ENCODE measurements around the gene MRPL55. TPM values are rescaled to one million over a fixed set of nuclear protein-coding genes. Genes with fewer than 3 reads are reported as not detected.

MRPL55 gene
- total RNA-seq, 1 experiment from 2014 or later = 85.4 TPM

DNA sequence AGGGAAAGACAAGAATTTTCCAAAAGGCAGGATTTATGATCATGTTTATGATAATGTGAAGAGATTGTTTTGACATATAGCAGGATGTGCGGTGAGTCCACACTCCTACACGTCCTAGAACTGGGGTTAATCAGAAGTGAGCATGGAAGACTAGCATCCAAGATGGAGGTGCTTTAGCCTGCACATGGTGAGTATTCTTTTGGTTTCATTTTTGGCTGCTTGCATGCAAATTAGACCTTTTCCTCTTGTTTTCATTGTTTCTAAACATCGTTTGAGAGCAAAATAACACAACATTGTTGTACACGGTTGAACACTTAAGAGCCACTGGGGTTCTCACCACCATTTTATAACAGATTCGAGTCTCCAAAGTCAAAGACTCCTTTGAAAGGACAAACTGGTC is 16.1 kb upstream of the MRPL55 start:
- Mint-ChIP-seq H3K27me3 (ENCODE audit: insufficient read depth, unreplicated experiment) (no peaks in the 10 kb centered on the region), H3K27ac (ENCODE audit: low read depth, unreplicated experiment) (no peak overlapping the region), H3K4me1 (ENCODE audit: insufficient read depth, unreplicated experiment) (no peaks in the 10 kb centered on the region), H3K4me3 (ENCODE audit: unreplicated experiment) (no peak overlapping the region), H3K36me3 (ENCODE audit: insufficient read depth, unreplicated experiment) (no peaks in the 10 kb centered on the region), H3K9me3 (ENCODE audit: unreplicated experiment) (no peaks in the 10 kb centered on the region)
- ChIA-PET CTCF (interaction anchor here (0.6 to 2.6 kb wide), 5 partner anchors 11 to 126 kb away, joined by 3 to 11 read pairs (median 6); no protein-coding TSS in a partner anchor), POLR2A (interaction anchor here (0.6 to 1.5 kb wide), 3 partner anchors 15 to 562 kb away, joined by 3 to 4 read pairs (median 4); partner anchors contain the start of genes GUK1 and WNT9A)
- no TSS peak for BruUV-seq (replicated peaks)
- TF ChIP-seq, protein P1, sequence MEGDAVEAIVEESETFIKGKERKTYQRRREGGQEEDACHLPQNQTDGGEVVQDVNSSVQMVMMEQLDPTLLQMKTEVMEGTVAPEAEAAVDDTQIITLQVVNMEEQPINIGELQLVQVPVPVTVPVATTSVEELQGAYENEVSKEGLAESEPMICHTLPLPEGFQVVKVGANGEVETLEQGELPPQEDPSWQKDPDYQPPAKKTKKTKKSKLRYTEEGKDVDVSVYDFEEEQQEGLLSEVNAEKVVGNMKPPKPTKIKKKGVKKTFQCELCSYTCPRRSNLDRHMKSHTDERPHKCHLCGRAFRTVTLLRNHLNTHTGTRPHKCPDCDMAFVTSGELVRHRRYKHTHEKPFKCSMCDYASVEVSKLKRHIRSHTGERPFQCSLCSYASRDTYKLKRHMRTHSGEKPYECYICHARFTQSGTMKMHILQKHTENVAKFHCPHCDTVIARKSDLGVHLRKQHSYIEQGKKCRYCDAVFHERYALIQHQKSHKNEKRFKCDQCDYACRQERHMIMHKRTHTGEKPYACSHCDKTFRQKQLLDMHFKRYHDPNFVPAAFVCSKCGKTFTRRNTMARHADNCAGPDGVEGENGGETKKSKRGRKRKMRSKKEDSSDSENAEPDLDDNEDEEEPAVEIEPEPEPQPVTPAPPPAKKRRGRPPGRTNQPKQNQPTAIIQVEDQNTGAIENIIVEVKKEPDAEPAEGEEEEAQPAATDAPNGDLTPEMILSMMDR (IDR thresholded peaks at IDR 0.05; ENCODE audit: unreplicated experiment) = no peak
- no peak for DNase-seq (ENCODE audit: unreplicated experiment)
- intact Hi-C loops (cut with micrococcal nuclease) = no loop called here

DNA sequence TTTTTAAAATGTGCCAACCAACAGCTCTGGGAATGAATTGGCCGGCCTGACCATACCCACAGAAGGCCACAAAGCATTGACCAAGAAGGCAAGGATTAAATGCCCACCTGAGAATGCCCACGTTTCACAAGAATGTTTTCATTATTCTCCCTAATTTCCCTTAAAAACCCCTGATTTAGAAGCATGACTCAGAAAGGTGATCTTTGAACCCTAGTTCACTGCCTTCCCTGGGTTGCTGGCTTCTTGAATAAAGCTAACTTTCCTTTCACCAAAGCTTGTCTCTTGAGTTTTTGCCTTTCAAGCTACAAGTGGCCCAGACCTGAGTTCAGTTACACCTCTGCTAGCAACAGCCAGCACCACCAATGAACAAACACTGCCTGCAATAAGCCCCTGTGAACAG is 14.4 kb upstream of the MRPL55 start:
- Mint-ChIP-seq H3K36me3 (ENCODE audit: insufficient read depth, unreplicated experiment) (no peaks in the 10 kb centered on the region), H3K4me3 (ENCODE audit: unreplicated experiment) (no peak overlapping the region), H3K27ac (ENCODE audit: low read depth, unreplicated experiment) (no peak overlapping the region), H3K9me3 (ENCODE audit: unreplicated experiment) (no peaks in the 10 kb centered on the region), H3K4me1 (ENCODE audit: insufficient read depth, unreplicated experiment) (no peaks in the 10 kb centered on the region), H3K27me3 (ENCODE audit: insufficient read depth, unreplicated experiment) (no peaks in the 10 kb centered on the region)
- intact Hi-C loops (cut with micrococcal nuclease) = no loop called here
- ChIA-PET POLR2A (interaction anchor here (1.0 to 6.9 kb wide), 6 partner anchors 9 to 124 kb away, joined by 3 to 84 read pairs (median 4); partner anchors contain the start of gene MRPL55), CTCF (interaction anchor here (0.6 to 6.2 kb wide), 5 partner anchors 8 to 377 kb away, joined by 3 to 62 read pairs (median 4); no protein-coding TSS in a partner anchor)
- TF ChIP-seq, protein P1 (IDR thresholded peaks at IDR 0.05; ENCODE audit: unreplicated experiment) = no peak
- DNase-seq (ENCODE audit: unreplicated experiment) = no peak
- BruUV-seq (replicated peaks) = no TSS peak

DNA sequence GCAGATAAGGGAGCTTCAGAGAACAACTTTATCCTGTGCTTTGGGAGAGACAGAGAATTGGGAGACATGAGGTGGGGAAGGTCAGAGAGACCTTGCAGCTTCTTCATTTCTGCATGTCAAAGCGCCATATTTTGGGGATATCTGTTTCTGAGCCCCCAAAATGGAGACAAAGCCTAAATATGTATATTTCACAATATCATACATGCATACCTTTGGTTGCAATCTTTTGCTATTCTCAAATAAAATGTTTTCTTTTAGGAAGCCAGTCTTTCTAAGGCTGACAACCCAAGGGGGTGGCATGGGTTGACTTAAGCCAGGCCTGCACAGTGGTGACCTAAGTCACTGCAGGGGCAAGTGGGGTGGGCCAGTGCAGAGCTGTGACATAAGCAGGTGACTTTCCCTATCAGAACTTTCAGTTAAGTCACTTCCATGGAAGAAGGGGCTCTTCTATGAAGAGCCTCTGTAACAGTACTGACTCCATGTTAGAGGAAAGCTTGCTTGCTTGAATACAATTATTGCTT is 13.9 kb upstream of the MRPL55 start:
- intact Hi-C loops (cut with micrococcal nuclease) = no loop called here
- POLR2A ChIA-PET = interaction anchor here (0.6 to 6.9 kb wide), 6 partner anchors 9 to 227 kb away, joined by 3 to 84 read pairs (median 4); partner anchors contain the start of gene MRPL55

DNA sequence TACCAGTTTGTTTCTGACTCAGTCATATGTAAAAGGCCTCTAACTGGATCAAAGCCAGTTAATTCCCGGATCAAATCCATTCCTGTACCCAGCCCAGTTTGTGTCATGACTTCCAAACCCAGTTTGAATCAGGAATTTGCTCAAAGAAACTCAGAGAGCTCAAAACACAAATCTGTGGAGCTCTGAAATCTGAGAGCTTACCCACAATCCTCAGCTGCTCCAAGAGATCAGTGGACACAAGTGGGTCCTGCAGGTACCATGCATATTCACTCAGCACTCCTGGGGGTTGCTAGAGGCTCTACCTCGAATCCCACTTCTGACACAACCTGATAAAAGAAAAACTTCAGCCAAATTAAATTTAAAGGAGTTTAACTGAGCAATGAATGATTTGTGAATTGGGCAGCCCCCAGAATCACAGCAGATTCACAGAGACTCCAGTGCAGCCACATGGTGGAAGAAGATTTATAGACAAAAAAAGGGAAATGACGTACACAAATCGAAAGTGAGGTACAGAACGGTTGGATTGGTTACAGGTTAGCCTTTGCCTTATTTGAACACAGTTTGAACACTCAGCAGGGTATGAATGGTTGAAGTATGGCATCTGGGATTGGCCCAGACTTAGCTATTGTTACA is 11.9 kb upstream of the MRPL55 start:
- Mint-ChIP-seq H3K4me1 (ENCODE audit: insufficient read depth, unreplicated experiment) (no peaks in the 10 kb centered on the region), H3K27ac (ENCODE audit: low read depth, unreplicated experiment) (no peak overlapping the region), H3K4me3 (ENCODE audit: unreplicated experiment) (no peak overlapping the region), H3K9me3 (ENCODE audit: unreplicated experiment) (peaks cover 8% of the 10 kb centered on the region), H3K27me3 (ENCODE audit: insufficient read depth, unreplicated experiment) (no peaks in the 10 kb centered on the region), H3K36me3 (ENCODE audit: insufficient read depth, unreplicated experiment) (no peaks in the 10 kb centered on the region)
- intact Hi-C loops (cut with micrococcal nuclease) = no loop called here
- ChIA-PET POLR2A (interaction anchor here (0.6 to 6.9 kb wide), 14 partner anchors 10 to 650 kb away, joined by 3 to 84 read pairs (median 4); partner anchors contain the start of genes GUK1, IBA57 and MRPL55), CTCF (interaction anchor here (0.6 to 6.2 kb wide), 11 partner anchors 10 to 394 kb away, joined by 3 to 62 read pairs (median 4); partner anchors contain the start of gene IBA57)
- TSS peak; percentile 62 for BruUV-seq (replicated peaks)
- TF ChIP-seq, protein P1 (IDR thresholded peaks at IDR 0.05; ENCODE audit: unreplicated experiment) = no peak
- no peak for DNase-seq (ENCODE audit: unreplicated experiment)

More for the DNA sequence above, 13.9 kb upstream of the MRPL55 start:
- no peak for DNase-seq (ENCODE audit: unreplicated experiment)
- no peak overlapping the region for H3K27ac Mint-ChIP-seq (ENCODE audit: low read depth, unreplicated experiment)
- TF ChIP-seq, protein P1 (IDR thresholded peaks at IDR 0.05; ENCODE audit: unreplicated experiment) = no peak
- H3K4me1 Mint-ChIP-seq (ENCODE audit: insufficient read depth, unreplicated experiment) = no peaks in the 10 kb centered on the region
- CTCF ChIA-PET = interaction anchor here (0.6 to 6.2 kb wide), 7 partner anchors 8 to 378 kb away, joined by 3 to 62 read pairs (median 4); no protein-coding TSS in a partner anchor
- no TSS peak for BruUV-seq (replicated peaks)
- H3K27me3 Mint-ChIP-seq (ENCODE audit: insufficient read depth, unreplicated experiment) = no peaks in the 10 kb centered on the region
- H3K4me3 Mint-ChIP-seq (ENCODE audit: unreplicated experiment) = no peak overlapping the region
- H3K9me3 Mint-ChIP-seq (ENCODE audit: unreplicated experiment) = peaks cover 5% of the 10 kb centered on the region
- H3K36me3 Mint-ChIP-seq (ENCODE audit: insufficient read depth, unreplicated experiment) = no peaks in the 10 kb centered on the region

Measured in MCF 10A (cell line).